OCI-LY1 (cell line): Measurements from ENCODE around the gene USP34.

ENCODE experiments used
- H2AFZ ChIP-seq: fragments of 200-600 bp; sonication (generic), shearing (Covaris generic); 2 replicates; pipeline ENCODE4 v1.6.0; 2014; ENCODE audit warnings: antibody characterized with exemption, mild to moderate bottlenecking, low read length
- H3F3A ChIP-seq: fragments of 200-600 bp; sonication (generic), shearing (Covaris generic); 2 replicates; pipeline ENCODE4 v1.6.0; 2014; ENCODE audit warnings: mild to moderate bottlenecking, antibody characterized with exemption, low read length, moderate library complexity; ENCODE audit not compliant: insufficient read depth
- H3K27ac ChIP-seq: fragments of 200-600 bp; sonication (generic); 2 replicates; pipeline ENCODE4 v1.5.1; 2014; ENCODE audit warnings: low read length, mixed run types, mild to moderate bottlenecking, low read depth; ENCODE audit not compliant: poor library complexity, severe bottlenecking
- H3K27me3 ChIP-seq: fragments of 200-600 bp; sonication (generic); 2 replicates; pipeline ENCODE4 v1.6.0; 2014; ENCODE audit warnings: antibody characterized with exemption, mild to moderate bottlenecking, low read length, moderate library complexity; ENCODE audit not compliant: insufficient read depth
- H3K36me3 ChIP-seq: fragments of 200-600 bp; sonication (generic); 2 replicates; pipeline ENCODE4 v1.6.1; 2014; ENCODE audit warnings: mild to moderate bottlenecking, antibody characterized with exemption, low read length, moderate library complexity, mixed read lengths; ENCODE audit not compliant: insufficient read depth
- H3K4me1 ChIP-seq: fragments of 200-600 bp; sonication (generic); 2 replicates; pipeline ENCODE4 v1.5.1; 2014; ENCODE audit warnings: mild to moderate bottlenecking, low read length, moderate library complexity; ENCODE audit not compliant: insufficient read depth, severe bottlenecking
- H3K4me2 ChIP-seq: fragments of 200-600 bp; sonication (generic), shearing (Covaris generic); 2 replicates; pipeline ENCODE4 v1.6.1; 2014; ENCODE audit warnings: low read length
- H3K4me3 ChIP-seq: fragments of 200-600 bp; sonication (generic); 2 replicates; pipeline ENCODE4 v1.5.1; 2014; ENCODE audit warnings: low read length, low read depth, mild to moderate bottlenecking, mixed read lengths; ENCODE audit not compliant: poor library complexity, severe bottlenecking
- H3K79me2 ChIP-seq: fragments of 200-600 bp; shearing (Covaris generic); 2 replicates; pipeline ENCODE4 v1.6.1; 2016; ENCODE audit warnings: mixed run types, low read length, mixed read lengths; ENCODE audit not compliant: insufficient read depth
- H3K9ac ChIP-seq: fragments of 200-600 bp; sonication (generic), shearing (Covaris generic); 2 replicates; pipeline ENCODE4 v1.6.1; 2014; ENCODE audit warnings: mild to moderate bottlenecking, low read length, mixed read lengths
- H3K9me2 ChIP-seq: fragments of 200-600 bp; sonication (generic), shearing (Covaris generic); 2 replicates; pipeline ENCODE4 v1.6.1; 2014; ENCODE audit warnings: low read depth, mild to moderate bottlenecking, low read length, mixed read lengths
- H3K9me3 ChIP-seq: fragments of 200-600 bp; shearing (Covaris generic); 2 replicates; pipeline ENCODE4 v1.6.1; 2014; ENCODE audit warnings: low read length, mixed read lengths
- H4K20me1 ChIP-seq: fragments of 200-600 bp; sonication (generic), shearing (Covaris generic); 2 replicates; pipeline ENCODE4 v1.6.0; 2016; ENCODE audit warnings: mild to moderate bottlenecking, low read length; ENCODE audit not compliant: insufficient read depth
- CTCF ChIP-seq: fragments of 200-600 bp; sonication (generic), shearing (Covaris generic); IDR thresholded peaks from 2 replicates; pipeline ENCODE4 v1.5.1; 2017; ENCODE audit warnings: mild to moderate bottlenecking, antibody characterized with exemption, low read length, moderate library complexity, mixed read lengths
- EZH2 ChIP-seq: fragments of 200-600 bp; sonication (generic), shearing (Covaris generic); IDR thresholded peaks from 2 replicates; pipeline ENCODE4 v1.8.0; 2017; ENCODE audit warnings: borderline replicate concordance, mixed run types, mild to moderate bottlenecking, antibody characterized with exemption, low read length, moderate library complexity, mixed read lengths

Gene USP34

GRCh38 chr2:61340242-61340641 lies 130.6 kb downstream of the USP34 start:
- H3K4me3 ChIP-seq: no peak overlapping the region
- TF ChIP-seq EZH2 (no peak), CTCF (no peak)
- H3K9me3 ChIP-seq: no peaks in the 10 kb centered on the region
- no peaks in the 10 kb centered on the region for H4K20me1 ChIP-seq
- H3K79me2 ChIP-seq: no peaks in the 10 kb centered on the region
- H2AFZ ChIP-seq: no peak overlapping the region
- H3K27me3 ChIP-seq: no peaks in the 10 kb centered on the region
- H3K36me3 ChIP-seq: peaks cover 89% of the 10 kb centered on the region
- no peak overlapping the region for H3K4me2 ChIP-seq
- H3K9ac ChIP-seq: no peak overlapping the region
- no peaks in the 10 kb centered on the region for H3F3A ChIP-seq
- no peaks in the 10 kb centered on the region for H3K9me2 ChIP-seq
- no peak overlapping the region for H3K27ac ChIP-seq
- H3K4me1 ChIP-seq: no peaks in the 10 kb centered on the region

GRCh38 chr2:61338447-61338846 lies 132.4 kb downstream of the USP34 start:
- H3K9ac ChIP-seq: no peak overlapping the region
- TF ChIP-seq CTCF (no peak), EZH2 (no peak)
- H4K20me1 ChIP-seq: no peaks in the 10 kb centered on the region
- H3K9me2 ChIP-seq: no peaks in the 10 kb centered on the region
- no peaks in the 10 kb centered on the region for H3F3A ChIP-seq
- no peaks in the 10 kb centered on the region for H3K4me1 ChIP-seq
- no peak overlapping the region for H2AFZ ChIP-seq
- no peak overlapping the region for H3K4me3 ChIP-seq
- H3K36me3 ChIP-seq: peaks cover 87% of the 10 kb centered on the region
- H3K9me3 ChIP-seq: no peaks in the 10 kb centered on the region
- no peak overlapping the region for H3K4me2 ChIP-seq
- H3K79me2 ChIP-seq: no peaks in the 10 kb centered on the region
- no peak overlapping the region for H3K27ac ChIP-seq
- no peaks in the 10 kb centered on the region for H3K27me3 ChIP-seq

GRCh38 chr2:61335187-61335586 lies 135.7 kb downstream of the USP34 start:
- H3F3A ChIP-seq: no peaks in the 10 kb centered on the region
- H3K9ac ChIP-seq: no peak overlapping the region
- H3K27ac ChIP-seq: no peak overlapping the region
- no peak overlapping the region for H3K4me3 ChIP-seq
- no peaks in the 10 kb centered on the region for H3K9me2 ChIP-seq
- no peaks in the 10 kb centered on the region for H3K4me1 ChIP-seq
- no peak for TF ChIP-seq CTCF
- no peak for TF ChIP-seq EZH2
- H3K4me2 ChIP-seq: no peak overlapping the region
- no peaks in the 10 kb centered on the region for H3K27me3 ChIP-seq
- H2AFZ ChIP-seq: no peak overlapping the region
- H3K36me3 ChIP-seq: peaks cover 88% of the 10 kb centered on the region
- H4K20me1 ChIP-seq: no peaks in the 10 kb centered on the region
- no peaks in the 10 kb centered on the region for H3K9me3 ChIP-seq
- no peaks in the 10 kb centered on the region for H3K79me2 ChIP-seq
